PFSK-1 (cell line): ENCODE measurements around the gene SLC22A12.

Experiments used
- FOXP2 ChIP-seq: optimal IDR thresholded peaks from 2 replicates; pipeline ENCODE3; 2011; ENCODE audit warnings: borderline replicate concordance, control low read depth, inconsistent platforms; ENCODE audit not compliant: insufficient read depth; ENCODE audit errors: extremely low read length, extremely low read depth
- POLR2AphosphoS5 ChIP-seq: IDR thresholded peaks from 2 replicates; pipeline ENCODE4 v1.6.1; 2012; ENCODE audit warnings: low read depth, mild to moderate bottlenecking, control low read depth, low read length, moderate library complexity
- REST ChIP-seq, 2 experiments: IDR thresholded peaks; 2 replicates each; pipeline versions ENCODE4 v1.6.1 to v1.8.0; 2011 to 2012; ENCODE audit warnings: low read depth in 2 of 2, low read length in 2 of 2, control low read depth in 1 of 2, inconsistent platforms in 1 of 2, mild to moderate bottlenecking in 1 of 2, moderate library complexity in 1 of 2; ENCODE audit not compliant: insufficient read depth in 1 of 2
- SIN3A ChIP-seq: IDR thresholded peaks from 2 replicates; pipeline ENCODE4 v1.6.1; 2012; ENCODE audit warnings: mild to moderate bottlenecking, low read length, moderate library complexity, borderline replicate concordance; ENCODE audit not compliant: insufficient read depth
- TAF1 ChIP-seq: IDR thresholded peaks from 2 replicates; pipeline ENCODE4 v1.6.1; 2012; ENCODE audit warnings: low read length, control low read depth, borderline replicate concordance; ENCODE audit not compliant: insufficient read depth

SLC22A12 gene

GRCh38 chr11:64593156-64594105 is 2.4 kb downstream of the SLC22A12 start:
- TF ChIP-seq TAF1: no peak
- TF ChIP-seq REST (IDR thresholded peaks at IDR 0.05; ENCODE audit: insufficient read depth in 1 of 2, low read depth in 2 of 2, low read length in 2 of 2): no peak
- TF ChIP-seq POLR2AphosphoS5: no peak
- no peak for TF ChIP-seq FOXP2
- no peak for TF ChIP-seq SIN3A

- TF ChIP-seq FOXP2: no peak
- no peak for TF ChIP-seq REST (IDR thresholded peaks at IDR 0.05; ENCODE audit: insufficient read depth in 1 of 2, low read depth in 2 of 2, low read length in 2 of 2)
- no peak for TF ChIP-seq SIN3A
- no peak for TF ChIP-seq TAF1
- TF ChIP-seq POLR2AphosphoS5: no peak
Observed at GRCh38 chr11:64594159-64594939, 3.3 kb downstream of the SLC22A12 start.

- TF ChIP-seq TAF1 (no peak), FOXP2 (no peak), REST (IDR thresholded peaks at IDR 0.05; ENCODE audit: insufficient read depth in 1 of 2, low read depth in 2 of 2, low read length in 2 of 2) (no peak), SIN3A (no peak), POLR2AphosphoS5 (no peak)
Observed at GRCh38 chr11:64597671-64598101, 6.7 kb downstream of the SLC22A12 start.

- TF ChIP-seq SIN3A (no peak), REST (IDR thresholded peaks at IDR 0.05; ENCODE audit: insufficient read depth in 1 of 2, low read depth in 2 of 2, low read length in 2 of 2) (no peak), TAF1 (no peak), POLR2AphosphoS5 (no peak)
Observed at GRCh38 chr11:64598106-64598796, 7.2 kb downstream of the SLC22A12 start.
